Femur (tissue), 1 donor: ENCODE data around the gene PEX6.
A peak's percentile ranks its signal among the peaks of the same experiment; 100 is the strongest.
"Not testable (repeated sequence)": the region's sequence is repeated elsewhere in the genome, so short reads cannot be mapped to it uniquely, and the experiment has no call there.

Experiments
- DNase-seq: peaks from one replicate; pipeline ENCODE4 v3.0.0-alpha.2; 2017

Gene PEX6

DNA sequence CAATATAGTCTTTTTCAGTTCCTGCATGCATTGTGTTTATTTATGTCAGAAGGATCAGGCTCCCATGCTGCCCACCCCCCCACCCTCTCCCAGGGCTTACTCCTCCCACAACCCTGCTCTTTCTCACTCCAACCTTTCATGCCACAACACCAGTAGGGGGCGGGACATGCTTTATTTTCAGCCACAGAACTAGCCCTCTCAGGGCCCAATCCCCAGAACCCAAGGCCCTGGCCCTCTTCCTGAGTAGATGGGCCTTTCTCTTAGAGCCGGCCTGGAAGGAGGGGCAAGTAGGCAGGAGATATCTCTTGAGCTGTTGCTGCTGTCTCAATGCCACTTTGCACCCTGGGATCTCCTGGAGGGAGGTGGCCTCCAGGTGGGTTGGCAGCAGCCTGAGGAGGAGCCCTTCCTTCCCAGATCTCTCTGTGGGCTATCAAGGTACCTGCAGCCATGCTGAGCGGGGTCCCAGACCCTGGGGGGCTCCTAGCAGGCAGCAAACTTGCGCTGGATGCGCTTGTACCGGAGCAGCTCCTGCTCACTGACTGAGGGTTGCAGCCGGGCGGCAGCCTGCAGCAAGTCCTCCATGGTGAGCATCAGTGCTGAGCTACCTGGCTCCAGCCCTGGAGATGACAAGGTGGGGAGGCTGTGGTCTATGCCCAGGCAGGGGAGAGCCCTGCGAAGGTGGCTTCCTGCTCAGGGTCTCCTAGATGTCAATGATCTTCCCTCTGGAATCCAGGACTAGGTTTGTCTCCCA, 15.0 kb downstream of the PEX6 start:
- no peak for DNase-seq

DNA sequence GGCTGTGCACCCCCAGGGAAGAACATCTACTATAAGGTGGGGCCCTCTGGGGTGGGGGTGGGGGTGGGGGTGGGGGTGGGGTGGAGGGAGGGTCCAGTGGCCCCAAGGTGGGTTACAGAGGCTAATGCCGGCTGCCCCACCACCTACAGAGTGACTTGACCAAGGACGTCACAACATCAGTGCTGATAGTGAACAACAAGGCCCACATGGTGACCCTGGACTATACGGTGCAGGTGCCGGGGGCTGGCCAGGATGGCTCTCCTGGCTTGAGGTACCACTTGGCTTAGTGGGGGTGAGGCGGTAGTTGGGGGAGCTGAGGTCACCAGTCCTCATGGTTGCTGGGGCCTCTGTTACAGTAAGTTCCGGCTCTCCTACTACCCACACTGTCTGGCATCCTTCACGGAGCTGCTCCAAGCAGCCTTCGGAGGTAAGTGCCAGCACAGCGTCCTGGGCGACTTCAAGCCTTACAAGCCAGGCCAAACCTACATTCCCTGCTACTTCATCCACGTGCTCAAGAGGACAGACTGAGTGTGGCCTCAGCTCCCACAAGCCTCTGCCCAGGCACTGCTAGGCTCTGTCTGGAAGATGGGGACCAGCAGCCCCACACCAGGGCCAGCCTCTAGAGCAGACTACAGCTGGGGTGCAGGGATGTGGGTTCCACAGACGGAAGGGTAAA, 15.7 kb downstream of the PEX6 start:
- DNase-seq = no peak

DNA sequence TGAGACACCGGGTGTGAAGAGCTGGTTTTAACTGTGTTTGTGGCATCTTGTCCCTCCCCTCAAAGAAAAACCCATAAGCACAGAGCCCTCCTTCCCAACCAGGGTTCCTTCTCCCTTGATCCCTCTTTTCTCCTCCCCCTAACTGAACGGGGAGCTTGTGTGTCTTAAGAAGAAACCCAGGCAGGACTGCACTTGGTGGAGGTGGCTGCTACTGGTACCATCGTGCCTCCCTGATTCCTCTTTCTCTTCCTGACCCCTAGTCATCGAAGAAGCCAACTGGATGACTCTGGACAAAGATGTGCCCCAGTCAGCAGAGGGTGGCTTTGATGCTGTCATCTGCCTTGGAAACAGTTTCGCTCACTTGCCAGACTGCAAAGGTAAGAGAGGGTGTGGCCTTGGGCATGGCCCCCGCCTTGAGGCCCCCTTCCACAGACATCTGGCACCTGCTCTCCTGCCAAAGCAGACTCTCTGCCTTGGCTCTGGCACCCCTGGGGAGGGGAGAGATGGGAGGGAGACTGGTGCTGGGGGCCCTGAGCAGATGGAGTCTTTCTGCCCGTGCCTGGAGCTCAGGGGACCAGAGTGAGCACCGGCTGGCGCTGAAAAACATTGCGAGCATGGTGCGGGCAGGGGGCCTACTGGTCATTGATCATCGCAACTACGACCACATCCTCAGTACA, 16.3 kb downstream of the PEX6 start:
- DNase-seq = no peak

DNA sequence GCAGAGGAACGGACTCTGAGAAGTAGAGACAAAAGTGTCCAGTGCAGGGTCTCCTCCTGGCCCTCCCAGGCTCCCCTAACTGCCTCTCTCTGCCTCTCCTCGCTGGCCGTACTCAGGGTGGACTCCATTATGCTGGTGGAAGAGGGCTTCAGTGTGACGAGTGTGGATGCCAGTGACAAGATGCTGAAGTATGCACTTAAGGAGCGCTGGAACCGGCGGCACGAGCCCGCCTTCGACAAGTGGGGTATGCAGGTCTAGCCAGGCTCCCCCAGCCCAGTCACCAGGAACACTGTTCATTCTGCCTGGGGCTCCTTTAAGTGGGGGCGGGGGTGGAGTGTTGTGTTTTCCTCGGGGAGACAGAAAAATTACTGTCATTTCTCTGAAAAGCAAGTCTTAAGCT, 16.9 kb downstream of the PEX6 start:
- no peak for DNase-seq

DNA sequence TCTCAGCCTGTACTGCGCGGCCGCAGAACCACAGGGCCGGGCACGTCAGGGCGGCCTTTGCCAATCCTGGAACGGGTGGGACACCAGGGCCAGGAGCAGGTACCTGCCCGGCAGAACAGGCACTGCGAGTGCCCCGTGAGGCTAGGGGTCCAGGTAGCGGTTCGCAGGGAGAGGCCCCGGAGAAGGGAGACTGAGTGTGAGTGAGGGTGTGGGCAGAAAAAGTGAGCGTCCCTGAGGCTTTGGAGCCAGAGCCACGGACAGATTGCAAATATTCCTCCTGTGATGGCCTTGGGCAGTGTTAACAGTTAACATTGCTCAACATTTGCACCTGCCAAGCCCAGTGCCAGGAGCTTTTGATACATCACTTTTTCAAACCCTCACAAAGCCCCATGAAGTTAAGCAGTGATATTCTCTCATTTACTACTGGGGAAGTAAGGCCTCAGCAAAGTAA, 17.9 kb downstream of the PEX6 start:
- no peak for DNase-seq

DNA sequence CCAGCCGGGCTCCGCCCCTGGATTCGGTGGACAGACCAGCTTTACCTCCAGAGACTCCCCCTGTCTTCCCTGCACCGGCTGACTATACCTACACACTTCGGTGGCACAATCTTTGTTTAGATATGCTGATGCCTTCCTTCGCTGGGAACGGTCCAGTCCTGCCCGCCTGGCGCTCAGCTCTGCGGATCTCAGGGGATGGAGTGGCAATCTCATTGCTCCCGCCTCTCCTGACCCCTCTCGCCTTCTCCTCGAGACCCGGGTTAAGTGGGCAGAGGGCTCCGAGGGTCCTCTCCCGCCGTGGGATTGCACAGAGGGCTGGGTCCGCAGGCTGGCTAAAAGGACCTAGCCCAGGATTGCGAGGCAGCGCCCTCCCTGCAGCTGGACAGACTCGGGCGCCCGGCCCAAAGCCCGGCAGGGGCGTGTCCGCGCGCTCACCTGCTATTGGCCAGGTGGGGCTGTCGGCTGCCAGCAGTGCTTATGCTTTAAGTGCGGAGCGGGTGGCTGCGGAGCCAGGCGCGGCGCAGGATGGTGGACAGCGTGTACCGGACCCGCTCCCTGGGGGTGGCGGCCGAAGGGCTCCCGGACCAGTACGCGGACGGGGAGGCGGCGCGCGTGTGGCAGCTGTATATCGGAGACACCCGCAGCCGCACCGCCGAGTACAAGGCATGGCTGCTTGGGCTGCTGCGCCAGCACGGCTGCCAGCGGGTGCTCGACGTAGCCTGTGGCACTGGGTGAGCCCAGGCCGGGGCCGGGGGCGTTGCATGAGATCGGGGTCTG, 18.6 kb downstream of the PEX6 start, which contains the start of gene GNMT:
TSS of gene GNMT (plus strand) at position 512 of the 777 bp plus-strand sequence. CDS start at position 526, 14 bp downstream.
- DNase-seq = peak; percentile 62

DNA sequence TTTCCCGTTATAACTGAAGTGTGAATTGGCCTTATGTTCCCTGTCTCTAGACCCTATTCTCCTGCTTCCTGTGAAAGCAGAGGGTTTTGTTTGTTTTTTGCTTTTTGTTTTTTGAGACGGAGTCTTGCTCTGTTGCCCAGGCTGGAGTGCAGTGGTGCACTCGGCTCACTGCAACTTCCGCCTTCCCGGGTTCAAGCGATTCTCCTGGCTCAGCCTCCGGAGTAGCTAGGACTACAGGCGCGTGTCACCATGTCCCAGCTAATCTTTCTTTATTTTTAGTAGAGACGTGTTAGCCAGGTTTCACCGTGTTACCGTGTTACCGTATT, 19.1 kb downstream of the PEX6 start:
- no peak for DNase-seq

DNA sequence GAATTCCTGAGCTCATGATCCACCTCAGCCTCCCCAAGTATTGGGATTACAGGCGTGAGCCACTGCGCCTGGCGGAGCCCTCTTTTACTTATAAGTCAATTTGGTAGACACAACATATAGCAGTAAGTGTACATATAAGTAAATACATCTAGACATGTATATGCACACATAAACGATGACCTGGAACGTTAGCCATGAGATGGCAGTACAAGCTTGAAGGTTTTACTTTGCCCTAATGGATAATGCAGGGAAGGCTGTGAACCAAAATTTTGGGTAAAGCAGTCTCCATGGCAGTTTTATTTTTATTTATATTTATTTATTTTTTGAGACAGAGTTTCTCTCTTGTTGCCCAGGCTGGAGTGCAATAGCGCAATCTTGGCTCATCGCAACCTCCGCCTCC, 20.9 kb downstream of the PEX6 start:
- DNase-seq = no peak

DNA sequence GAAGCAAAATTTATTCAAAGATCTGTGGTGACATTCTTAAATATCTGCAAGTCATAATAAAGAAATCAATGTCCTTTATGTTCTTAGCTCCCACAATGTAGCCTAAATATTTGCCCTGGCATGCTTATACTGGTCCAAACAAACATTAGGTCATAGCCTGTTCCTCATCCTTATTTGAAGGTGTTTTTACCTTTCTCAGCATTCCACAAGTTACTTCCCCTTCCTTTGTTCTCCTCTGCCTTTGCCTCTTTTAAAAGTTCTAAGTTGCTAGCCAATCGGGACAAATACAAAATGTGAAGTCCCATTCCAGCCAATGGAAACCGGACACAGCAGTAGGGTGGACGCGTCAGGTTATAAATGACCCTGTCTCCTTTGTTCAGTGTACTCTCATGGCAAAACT, 24.6 kb downstream of the PEX6 start:
- not testable (repeated sequence) for DNase-seq

DNA sequence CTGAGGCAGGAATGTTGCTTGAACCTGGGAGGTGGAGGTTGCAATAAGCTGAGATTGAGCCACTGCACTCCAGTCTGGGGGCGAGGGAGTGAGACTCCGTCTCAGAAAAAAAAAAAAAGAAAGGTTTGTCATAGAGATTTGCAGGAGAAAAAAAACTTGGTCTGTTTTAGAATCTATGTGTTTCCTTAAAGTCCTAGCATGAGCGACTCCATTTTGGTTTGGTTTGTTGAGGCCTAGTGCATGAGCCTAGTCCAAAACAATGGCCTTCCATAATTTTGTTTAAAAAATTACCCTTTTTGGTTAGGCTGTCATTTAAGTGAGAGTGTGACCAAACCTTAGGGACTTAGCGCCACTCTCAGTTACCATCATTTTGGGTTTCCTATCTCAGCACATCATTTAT, 26.6 kb downstream of the PEX6 start:
- no peak for DNase-seq

DNA sequence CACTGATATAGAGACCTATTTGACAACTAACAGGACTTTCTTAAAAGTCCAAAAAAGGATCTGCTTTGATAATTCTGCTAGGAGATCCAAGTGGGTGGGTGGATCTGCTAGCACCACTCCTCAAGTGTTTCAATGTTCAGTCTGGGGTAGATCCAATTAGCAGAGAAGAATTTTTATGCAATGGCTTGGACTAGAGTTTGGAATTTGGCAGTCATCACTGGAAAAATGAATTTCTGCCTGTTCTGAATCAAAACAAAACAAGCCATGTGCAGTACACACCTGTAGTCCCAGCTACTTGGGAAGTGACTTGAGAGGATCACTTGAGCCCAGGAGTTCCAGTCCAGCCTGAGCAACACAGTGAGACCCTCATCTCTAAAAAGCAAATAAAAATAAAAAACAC, 31.0 kb downstream of the PEX6 start:
- DNase-seq = no peak

DNA sequence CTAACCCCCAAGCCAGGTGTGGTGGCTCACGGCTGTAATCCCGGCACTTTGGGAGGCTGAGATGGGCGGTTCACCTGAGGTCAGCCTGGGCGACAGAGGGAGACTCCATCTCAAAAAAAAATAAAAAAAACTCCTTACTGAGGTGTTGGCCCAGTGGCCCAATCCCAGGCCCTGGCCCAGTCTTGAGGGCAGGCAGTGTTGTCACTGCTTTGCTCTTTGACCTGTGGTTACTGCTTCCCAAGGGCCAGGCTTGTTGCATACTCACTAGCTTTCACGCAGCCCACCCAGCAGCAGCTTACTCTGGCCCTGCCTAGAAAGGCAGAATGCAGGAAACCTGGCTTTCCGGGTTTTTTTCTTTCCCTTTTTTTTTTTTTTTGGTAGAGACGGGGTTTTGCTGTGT, 36.5 kb downstream of the PEX6 start:
- DNase-seq = no peak

DNA sequence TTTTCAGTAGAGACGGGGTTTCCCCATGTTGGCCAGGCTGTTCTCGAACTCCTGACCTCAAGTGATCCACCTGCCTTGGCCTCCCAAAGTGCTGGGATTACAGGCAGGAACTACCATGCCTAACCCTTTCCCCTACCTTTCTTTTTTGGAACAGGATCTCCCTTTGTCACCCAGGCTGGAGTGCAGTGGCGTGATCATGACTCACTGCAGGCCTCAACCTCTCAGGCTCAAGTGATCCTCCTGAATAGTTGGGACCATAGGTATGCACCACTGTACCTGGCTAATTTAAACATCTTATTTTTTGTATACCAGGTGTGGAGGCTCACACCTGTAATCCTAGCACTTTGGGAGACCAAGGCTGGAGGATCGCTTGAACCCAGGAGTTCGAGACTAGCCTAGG, 37.6 kb downstream of the PEX6 start:
- not testable (repeated sequence) for DNase-seq

DNA sequence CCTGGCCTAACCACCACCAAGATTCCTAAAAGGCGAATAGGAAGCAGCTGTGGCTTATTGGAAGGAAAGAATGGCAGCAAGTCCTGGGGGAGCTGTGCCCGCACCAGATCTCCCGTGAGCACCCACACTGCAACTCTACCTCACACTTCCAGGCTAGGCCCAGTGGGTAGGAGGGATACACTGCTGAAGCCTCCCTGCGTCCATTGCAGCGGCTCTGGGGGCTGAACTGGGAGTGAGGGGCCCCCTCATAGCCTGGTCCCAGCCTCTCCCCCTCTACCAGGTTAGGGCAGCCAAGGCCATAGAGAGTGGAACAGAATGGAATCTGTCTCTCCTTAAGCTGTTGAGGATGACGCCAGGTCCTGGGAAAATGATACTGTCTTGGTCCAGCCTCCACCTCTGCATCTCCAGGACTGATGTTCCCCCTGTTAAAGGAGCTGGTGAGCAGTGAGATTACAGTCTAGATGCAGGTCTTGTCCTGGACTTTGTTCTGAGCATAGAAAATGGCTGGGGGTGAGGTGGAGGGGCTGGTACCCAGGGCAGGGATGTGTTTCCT, 38.4 kb downstream of the PEX6 start:
- DNase-seq = no peak

DNA sequence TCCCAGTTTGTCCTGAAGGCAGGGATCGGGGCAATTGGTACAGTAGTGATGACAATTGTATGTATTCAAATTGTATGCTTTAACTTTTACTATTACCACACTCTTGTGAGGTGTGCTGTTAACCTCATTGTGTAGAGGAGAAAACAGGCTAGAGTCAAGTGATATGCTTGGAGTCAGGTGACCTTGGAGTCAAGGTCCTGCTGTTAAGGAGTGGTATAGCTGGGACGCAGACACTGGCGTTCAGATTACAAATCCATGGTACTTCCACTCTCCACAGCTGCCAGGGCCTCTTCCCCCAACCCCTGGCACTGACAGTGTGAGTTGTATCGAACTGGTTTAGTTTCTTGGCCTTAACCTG, 39.2 kb downstream of the PEX6 start:
- DNase-seq = no peak

DNA sequence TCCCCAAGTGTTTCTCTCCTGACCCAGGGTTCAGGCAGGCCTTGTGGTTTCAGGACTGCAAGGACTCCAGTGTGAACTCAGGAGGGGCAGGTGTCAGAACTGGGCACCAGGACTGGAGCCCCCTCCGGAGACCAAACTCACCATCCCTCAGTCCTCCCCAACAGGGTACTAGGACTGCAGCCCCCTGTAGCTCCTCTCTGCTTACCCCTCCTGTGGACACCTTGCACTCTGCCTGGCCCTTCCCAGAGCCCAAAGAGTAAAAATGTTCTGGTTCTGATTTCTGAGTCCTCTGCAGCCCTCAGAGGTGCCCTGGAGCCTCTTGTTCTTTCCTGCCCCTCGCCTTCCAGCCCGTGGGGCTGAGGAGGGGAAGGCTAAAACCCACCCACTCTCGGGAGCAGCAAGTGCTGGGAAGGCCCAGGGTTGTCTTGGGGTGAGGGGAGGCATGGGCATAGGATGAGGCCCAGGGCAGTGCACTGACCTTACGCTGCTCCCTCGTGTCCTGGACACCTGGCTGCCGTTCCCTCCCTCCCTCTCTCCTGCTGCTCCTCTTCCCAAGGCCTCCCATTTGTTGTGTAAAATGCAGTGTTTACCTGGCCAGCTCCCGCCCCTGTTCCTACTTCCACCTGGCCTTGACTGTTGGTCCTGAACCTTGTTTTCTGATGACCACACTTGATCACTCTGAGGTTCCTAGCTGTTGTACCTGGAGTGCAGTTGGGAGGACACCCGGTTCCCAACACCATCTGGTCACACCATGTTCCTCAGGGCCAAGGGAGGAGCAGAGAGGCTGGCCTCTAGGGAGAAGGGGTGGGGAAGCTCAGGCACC, 39.8 kb downstream of the PEX6 start:
- DNase-seq = no peak

DNA sequence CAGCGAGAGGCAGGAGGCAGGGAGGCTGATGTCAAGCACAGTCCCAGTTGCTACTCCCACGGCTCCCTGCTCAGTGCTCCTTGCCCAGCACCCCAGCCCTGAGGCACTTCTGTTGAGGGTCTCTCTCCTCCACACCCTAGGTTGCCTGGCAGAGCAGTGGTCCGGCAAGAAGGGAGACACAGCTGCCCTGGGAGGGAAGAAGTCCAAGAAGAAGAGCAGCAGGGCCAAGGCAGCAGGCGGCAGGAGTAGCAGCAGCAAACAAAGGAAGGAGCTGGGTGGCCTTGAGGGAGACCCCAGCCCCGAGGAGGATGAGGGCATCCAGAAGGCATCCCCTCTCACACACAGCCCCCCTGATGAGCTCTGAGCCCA, 40.6 kb downstream of the PEX6 start:
- no peak for DNase-seq

DNA sequence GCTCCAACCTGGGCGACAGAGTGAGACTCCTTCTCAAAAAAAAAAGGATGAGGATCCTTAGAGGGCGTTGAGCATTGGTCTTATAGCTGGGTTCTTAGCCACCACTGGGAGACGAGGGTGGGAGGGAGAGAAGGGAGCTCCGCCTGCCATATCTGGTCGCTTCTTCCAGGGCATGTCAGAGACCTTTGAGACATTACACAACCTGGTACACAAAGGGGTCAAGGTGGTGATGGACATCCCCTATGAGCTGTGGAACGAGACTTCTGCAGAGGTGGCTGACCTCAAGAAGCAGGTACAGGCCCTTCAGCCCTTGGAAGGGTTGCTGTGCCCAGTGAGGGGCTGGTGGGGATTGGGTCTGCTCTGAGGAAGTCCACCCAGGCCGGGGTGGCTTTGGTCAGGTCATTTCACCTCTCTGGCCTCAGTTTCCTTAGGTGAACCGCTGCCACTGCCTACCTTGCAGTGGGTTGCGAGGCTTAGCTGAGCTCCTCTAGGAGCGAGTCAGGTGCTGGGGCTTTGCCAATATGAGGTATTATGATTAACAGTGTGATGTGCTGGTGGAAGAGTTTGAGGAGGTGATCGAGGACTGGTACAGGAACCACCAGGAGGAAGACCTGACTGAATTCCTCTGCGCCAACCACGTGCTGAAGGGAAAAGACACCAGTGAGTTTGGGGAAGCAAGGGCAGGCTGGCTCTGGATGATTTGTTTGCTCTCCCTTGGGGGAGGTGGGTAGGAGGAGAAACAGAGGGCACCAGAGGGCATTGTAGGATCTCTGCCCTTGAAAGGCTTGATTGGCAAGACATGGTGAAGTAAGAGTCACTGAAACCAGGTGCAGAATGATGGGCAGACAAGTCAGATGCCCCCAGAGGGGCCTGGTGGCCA, 41.2 kb downstream of the PEX6 start:
- DNase-seq = no peak

DNA sequence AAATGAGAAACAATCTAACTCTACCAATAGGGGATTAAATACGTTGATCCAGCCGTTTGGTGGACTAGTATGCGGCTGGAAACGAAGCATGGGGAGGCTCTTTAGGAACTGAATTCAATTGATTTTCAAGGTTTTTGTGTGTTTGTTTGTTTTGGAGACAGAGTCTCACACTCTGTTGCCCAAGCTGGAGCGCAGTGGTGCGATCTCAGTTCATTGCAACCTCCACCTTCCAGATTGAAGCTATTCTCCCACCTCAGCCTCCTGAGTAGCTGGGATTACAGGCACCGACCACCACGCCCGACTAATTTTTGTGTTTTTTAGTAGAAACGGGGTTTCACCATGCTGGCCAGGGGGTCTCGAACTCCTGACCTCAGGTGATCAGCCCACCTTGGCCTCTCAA, 42.6 kb downstream of the PEX6 start:
- no peak for DNase-seq

DNA sequence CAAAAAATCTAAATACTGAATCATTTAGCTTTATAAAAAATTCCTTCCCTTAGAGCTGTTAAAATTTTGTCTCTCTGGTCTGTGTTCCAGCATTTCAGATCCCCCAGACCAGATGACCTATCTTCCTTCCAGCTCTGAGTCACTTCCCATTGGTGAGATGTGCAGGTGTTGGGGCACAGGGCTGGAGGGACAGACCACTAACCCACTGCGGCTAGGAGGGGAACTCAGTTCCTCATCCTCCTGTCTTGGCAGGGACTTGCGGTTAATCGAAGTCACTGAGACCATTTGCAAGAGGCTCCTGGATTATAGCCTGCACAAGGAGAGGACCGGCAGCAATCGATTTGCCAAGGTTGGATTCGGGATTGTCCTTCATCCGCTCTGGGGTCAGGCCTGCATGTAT, 43.7 kb downstream of the PEX6 start:
- no peak for DNase-seq

DNA sequence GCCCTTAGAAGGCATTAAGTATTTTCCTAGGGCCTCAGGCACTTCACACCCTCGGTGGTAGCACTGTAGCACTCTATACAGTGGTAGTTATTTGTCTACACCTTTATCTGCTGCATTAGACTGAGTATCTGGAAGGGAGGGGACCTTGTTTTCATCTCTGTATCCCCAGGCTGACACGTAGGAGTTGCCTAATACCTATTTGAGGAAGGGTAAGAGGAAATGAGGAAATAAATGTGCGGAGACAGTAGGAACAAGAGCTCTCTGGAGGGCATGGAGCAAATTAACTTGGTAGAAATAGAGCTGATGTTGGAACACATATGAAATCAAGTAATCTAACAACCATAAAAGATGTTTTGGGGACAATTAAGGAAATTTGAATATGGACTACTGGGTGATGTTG, 45.8 kb downstream of the PEX6 start:
- no peak for DNase-seq
